Testis (tissue), 3 donors: ENCODE data around the gene ADAMTSL1. TPM values are rescaled to one million over a fixed set of nuclear protein-coding genes. Genes with fewer than 3 reads are reported as not detected.
A peak's percentile ranks its signal among the peaks of the same experiment; 100 is the strongest.

Experiments
- DNase-seq: peaks from one replicate; pipeline ENCODE4 v3.0.0-alpha.2; 2019
- H3K27ac ChIP-seq, 2 donors: fragments of 200-600 bp; sonication (generic); one replicate each; pipeline ENCODE4 v1.5.1; 2019
- H3K27me3 ChIP-seq: fragments of 200-600 bp; sonication (generic); one replicate; pipeline ENCODE4 v1.5.1; 2019
- H3K36me3 ChIP-seq: fragments of 200-600 bp; sonication (generic); one replicate; pipeline ENCODE4 v1.5.1; 2017; ENCODE audit warnings: low read depth; ENCODE audit errors: missing control alignments
- H3K4me1 ChIP-seq: fragments of 200-600 bp; sonication (generic); one replicate; pipeline ENCODE4 v1.5.1; 2019
- H3K4me3 ChIP-seq, 2 donors: fragments of 200-600 bp; sonication (generic); one replicate each; pipeline ENCODE4 v1.5.1; 2017 to 2019
- H3K9me3 ChIP-seq: fragments of 200-600 bp; sonication (generic); one replicate; pipeline ENCODE4 v1.5.1; 2017
- CTCF ChIP-seq, 3 experiments: fragments of 450-650 bp in 2 of 3; fragments of 200-600 bp in 1 of 3; sonication (generic) in 1 of 3; IDR thresholded peaks; one replicate each; pipeline ENCODE4 v1.5.1; 2016 to 2019; ENCODE audit warnings: antibody characterized with exemption in 3 of 3, mild to moderate bottlenecking in 2 of 3, moderate library complexity in 1 of 3
- POLR2A ChIP-seq: fragments of 450-650 bp; IDR thresholded peaks from one replicate; pipeline ENCODE4 v1.6.1; 2017; ENCODE audit warnings: antibody characterized with exemption, mild to moderate bottlenecking, moderate library complexity
- WGBS, 2 donors: methylation state at CpG; one replicate each; pipeline ENCODE4 v1.1.5; 2018; 5-methylcytosine and 5-hydroxymethylcytosine counted together
- intact Hi-C: fragments of 100-400 bp; cut with DNase I; formaldehyde crosslinking; loops from one replicate; pipeline ENCODE4 v1.15.1; 2023; ENCODE audit warnings: low total_unique reads
- polyA plus RNA-seq: library from polyadenylated mRNA; stranded (reverse); fragments of 350-450 nt; fragmentation: Illumina TruSeq; extraction: RNeasy Lipid Tissue Mini Kit (QIAGEN cat#74804); gene quantifications from one replicate; pipeline ENCODE4 v1.2.3, GENCODE V29; 2014; ENCODE audit warnings: low read depth, low replicate concordance; ENCODE audit not compliant: insufficient read depth
- total RNA-seq, 2 donors: library from RNA; depleted of rRNA; stranded (reverse); fragments of >200 nt; gene quantifications; one replicate each; pipeline ENCODE4 v1.2.3, GENCODE V29; 2016

The ADAMTSL1 gene
- total and polyA plus RNA-seq, 3 donors from 2014 or later = 4.7 to 12.3 (median 6.7) TPM

GRCh38 chr9:18706648-18707047, 232.7 kb downstream of the ADAMTSL1 start:
- WGBS, 2 donors = 85 to 95% methylated on average over 5 to 11 of the region's 11 CpGs
- Histone ChIP-seq H3K36me3 (no peaks in the 10 kb centered on the region), H3K4me3 (no peak overlapping the region), H3K27me3 (no peaks in the 10 kb centered on the region), H3K9me3 (no peaks in the 10 kb centered on the region), H3K27ac (no peak overlapping the region), H3K4me1 (peaks cover 23% of the 10 kb centered on the region)
- intact Hi-C loops = no loop called here
- no peak for DNase-seq
- no peak for TF ChIP-seq CTCF (IDR thresholded peaks at IDR 0.05)
- no peak for TF ChIP-seq POLR2A

DNA sequence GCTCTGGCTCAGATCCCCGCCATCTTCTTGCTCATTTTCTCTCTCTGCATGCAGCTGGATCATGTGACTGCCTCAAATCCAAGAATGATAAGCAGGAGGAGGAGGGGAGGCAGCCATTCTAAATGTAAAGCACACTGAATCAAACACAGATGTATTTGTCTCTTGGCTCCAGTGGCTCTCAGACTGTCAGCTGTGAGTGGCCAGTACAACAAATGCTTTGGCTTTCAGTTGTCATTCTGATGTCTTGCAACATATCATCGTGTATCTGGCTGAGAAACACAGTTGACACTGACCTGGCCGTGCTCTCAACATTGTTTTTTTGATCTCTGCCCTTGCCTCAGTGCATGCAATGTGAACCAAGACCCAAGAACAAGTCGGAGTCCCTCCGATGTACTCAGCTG, 233.1 kb downstream of the ADAMTSL1 start:
- intact Hi-C loops = no loop called here
- Histone ChIP-seq H3K27me3 (no peaks in the 10 kb centered on the region), H3K4me1 (peaks cover 23% of the 10 kb centered on the region), H3K27ac (no peak overlapping the region), H3K36me3 (no peaks in the 10 kb centered on the region), H3K4me3 (no peak overlapping the region), H3K9me3 (no peaks in the 10 kb centered on the region)
- 66 to 68% methylated on average over 5 of the region's 5 CpGs for WGBS, 2 donors
- no peak for DNase-seq
- no peak for TF ChIP-seq POLR2A
- TF ChIP-seq CTCF (IDR thresholded peaks at IDR 0.05) = no peak

GRCh38 chr9:18707489-18708205, 233.7 kb downstream of the ADAMTSL1 start:
- peak overlapping the region in 1 of 2 donors; percentile 6 for H3K27ac ChIP-seq
- no peaks in the 10 kb centered on the region for H3K9me3 ChIP-seq
- DNase-seq = no peak
- no peaks in the 10 kb centered on the region for H3K36me3 ChIP-seq
- no peaks in the 10 kb centered on the region for H3K27me3 ChIP-seq
- H3K4me3 ChIP-seq = no peak overlapping the region
- peaks cover 23% of the 10 kb centered on the region for H3K4me1 ChIP-seq
- TF ChIP-seq POLR2A (no peak), CTCF (IDR thresholded peaks at IDR 0.05) (no peak)
- intact Hi-C loops = no loop called here
- WGBS, 2 donors = 57% methylated on average over 8 of the region's 8 CpGs

- H3K4me1 ChIP-seq = peaks cover 23% of the 10 kb centered on the region
- TF ChIP-seq CTCF (IDR thresholded peaks at IDR 0.05) = no peak
- no peak for TF ChIP-seq POLR2A
- intact Hi-C loops = no loop called here
- no peaks in the 10 kb centered on the region for H3K9me3 ChIP-seq
- no peaks in the 10 kb centered on the region for H3K36me3 ChIP-seq
- no peak overlapping the region for H3K27ac ChIP-seq
- H3K4me3 ChIP-seq = no peak overlapping the region
- no peak for DNase-seq
- H3K27me3 ChIP-seq = no peaks in the 10 kb centered on the region
- WGBS, 2 donors = 69 to 77% methylated on average over 4 of the region's 4 CpGs
These were observed 234.5 kb downstream of the ADAMTSL1 start for GRCh38 chr9:18708429-18708828.

DNA sequence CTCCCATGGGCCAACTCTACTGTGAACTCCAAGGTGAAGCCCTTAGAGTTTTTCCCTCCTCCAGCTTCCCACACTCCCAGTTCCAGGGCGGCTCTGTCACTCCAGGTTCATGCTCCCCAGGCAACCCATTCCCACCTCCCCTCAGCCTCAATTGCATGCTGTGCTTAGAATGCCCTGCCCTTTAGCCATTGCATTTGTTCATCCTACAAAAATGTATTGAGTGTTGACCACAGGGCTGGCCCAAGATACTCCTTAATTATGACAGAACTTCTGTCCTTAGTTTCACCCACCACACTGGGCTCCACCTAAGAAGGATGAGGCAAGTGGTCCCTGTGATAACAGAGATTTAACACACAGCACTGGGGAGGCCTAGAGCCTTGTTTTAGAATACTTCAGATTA, 236.1 kb downstream of the ADAMTSL1 start:
- Histone ChIP-seq H3K4me1 (peaks cover 19% of the 10 kb centered on the region), H3K36me3 (no peaks in the 10 kb centered on the region), H3K27me3 (no peaks in the 10 kb centered on the region), H3K27ac (no peak overlapping the region), H3K9me3 (no peaks in the 10 kb centered on the region), H3K4me3 (no peak overlapping the region)
- TF ChIP-seq POLR2A (no peak), CTCF (IDR thresholded peaks at IDR 0.05) (no peak)
- intact Hi-C loops = no loop called here
- DNase-seq = no peak
- WGBS, 2 donors = 100% methylated on average over 1 of the region's 1 CpG
